ENCODE data around the gene L3MBTL4. TPM values are rescaled to one million over a fixed set of nuclear protein-coding genes. Genes with fewer than 3 reads are reported as not detected.
A peak's percentile ranks its signal among the peaks of the same experiment; 100 is the strongest.

Gene L3MBTL4
- total RNA-seq, 6 donors from 2014 or later = 13.2 to 29.1 (median 14.8) TPM

DNA sequence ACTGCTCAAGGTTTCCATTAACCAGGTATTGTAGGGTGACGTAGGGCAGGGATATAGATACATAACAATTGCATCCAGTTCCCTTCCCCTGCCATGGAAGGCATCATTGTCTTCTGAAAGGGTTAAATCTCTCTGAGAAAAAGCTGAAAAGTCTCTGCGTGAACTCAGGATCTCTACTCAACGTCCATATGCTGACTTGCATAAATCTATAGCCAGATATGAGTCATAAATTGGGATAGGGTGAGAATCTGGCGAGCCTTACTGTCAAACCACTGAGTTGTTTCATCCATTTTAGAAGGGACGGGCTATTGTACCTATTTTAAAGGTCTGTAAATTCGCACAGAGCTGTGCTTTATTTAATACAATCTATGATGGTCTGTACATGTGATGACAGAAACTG lies 258.3 kb downstream of the L3MBTL4 start:
- no peak for TF ChIP-seq POLR2A (IDR thresholded peaks at IDR 0.05)
- TF ChIP-seq, protein P1, sequence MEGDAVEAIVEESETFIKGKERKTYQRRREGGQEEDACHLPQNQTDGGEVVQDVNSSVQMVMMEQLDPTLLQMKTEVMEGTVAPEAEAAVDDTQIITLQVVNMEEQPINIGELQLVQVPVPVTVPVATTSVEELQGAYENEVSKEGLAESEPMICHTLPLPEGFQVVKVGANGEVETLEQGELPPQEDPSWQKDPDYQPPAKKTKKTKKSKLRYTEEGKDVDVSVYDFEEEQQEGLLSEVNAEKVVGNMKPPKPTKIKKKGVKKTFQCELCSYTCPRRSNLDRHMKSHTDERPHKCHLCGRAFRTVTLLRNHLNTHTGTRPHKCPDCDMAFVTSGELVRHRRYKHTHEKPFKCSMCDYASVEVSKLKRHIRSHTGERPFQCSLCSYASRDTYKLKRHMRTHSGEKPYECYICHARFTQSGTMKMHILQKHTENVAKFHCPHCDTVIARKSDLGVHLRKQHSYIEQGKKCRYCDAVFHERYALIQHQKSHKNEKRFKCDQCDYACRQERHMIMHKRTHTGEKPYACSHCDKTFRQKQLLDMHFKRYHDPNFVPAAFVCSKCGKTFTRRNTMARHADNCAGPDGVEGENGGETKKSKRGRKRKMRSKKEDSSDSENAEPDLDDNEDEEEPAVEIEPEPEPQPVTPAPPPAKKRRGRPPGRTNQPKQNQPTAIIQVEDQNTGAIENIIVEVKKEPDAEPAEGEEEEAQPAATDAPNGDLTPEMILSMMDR (IDR thresholded peaks at IDR 0.05) = no peak
- WGBS, 2 donors = 81 to 88% methylated on average over 6 of the region's 6 CpGs

DNA sequence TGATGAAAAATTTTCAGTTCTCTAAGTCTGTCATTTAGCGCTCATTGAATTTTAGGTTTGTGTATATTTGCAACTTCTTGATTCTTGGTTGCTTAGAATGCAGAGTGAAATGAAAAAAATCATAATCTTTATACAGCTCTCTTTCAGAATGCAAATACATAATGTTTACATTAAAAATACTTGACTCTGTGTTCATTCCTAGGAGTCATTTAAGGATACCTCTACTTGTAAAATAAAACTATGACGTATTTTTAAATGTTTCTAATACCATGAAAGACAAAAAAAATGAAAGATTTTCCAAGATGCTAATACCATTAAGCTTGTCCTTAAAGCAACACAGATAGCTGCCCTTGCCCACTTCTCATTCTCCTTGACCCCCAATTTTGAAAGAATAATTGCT lies 259.0 kb downstream of the L3MBTL4 start:
- 81% methylated on average over 2 of the region's 2 CpGs for WGBS, 2 donors
- TF ChIP-seq EP300 (IDR thresholded peaks at IDR 0.05) (no peak), POLR2AphosphoS5 (IDR thresholded peaks at IDR 0.05) (no peak), POLR2A (IDR thresholded peaks at IDR 0.05) (no peak)
- TF ChIP-seq, protein P1 (IDR thresholded peaks at IDR 0.05) = no peak
- H3K4me3 ChIP-seq = no peak overlapping the region
- ATAC-seq (ENCODE audit: low FRiP score in 2 of 2) (no peak), DNase-seq (no peak)
- H3K36me3 ChIP-seq = peaks cover 0 to 2% (median 0%) of the 10 kb centered on the region in 4 donors
- no peaks in the 10 kb centered on the region for H3K4me1 ChIP-seq
- no peak overlapping the region for H3K27ac ChIP-seq
- H3K9me3 ChIP-seq = no peaks in the 10 kb centered on the region
- no peaks in the 10 kb centered on the region for H3K27me3 ChIP-seq

More for the DNA sequence above, 258.3 kb downstream of the L3MBTL4 start:
- Histone ChIP-seq H3K9me3 (no peaks in the 10 kb centered on the region), H3K27ac (no peak overlapping the region), H3K4me3 (no peak overlapping the region), H3K27me3 (no peaks in the 10 kb centered on the region), H3K36me3 (peaks cover 0 to 2% (median 0%) of the 10 kb centered on the region in 4 donors), H3K4me1 (no peaks in the 10 kb centered on the region)
- DNase-seq = no peak
- no peak for ATAC-seq (ENCODE audit: low FRiP score in 2 of 2)

DNA sequence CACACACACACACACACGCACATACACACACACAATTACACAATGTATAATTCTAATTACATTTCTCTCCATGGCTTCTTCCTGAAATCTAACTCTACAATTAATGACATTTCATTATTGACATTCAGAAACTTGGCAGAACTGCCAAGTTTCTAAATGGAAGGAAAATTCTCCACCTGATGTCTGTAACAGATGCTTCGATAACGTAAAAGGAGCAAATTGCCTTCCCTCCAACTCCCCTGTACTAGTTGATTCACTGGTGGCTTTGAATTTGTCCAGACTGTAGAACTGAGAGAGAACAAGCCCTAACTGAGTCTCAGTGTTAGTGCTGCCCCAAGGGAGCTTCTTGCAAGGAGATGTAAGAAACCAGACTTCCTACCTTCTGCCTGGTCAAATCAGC lies 264.3 kb downstream of the L3MBTL4 start:
- DNase-seq (no peak), ATAC-seq (ENCODE audit: low FRiP score in 2 of 2) (no peak)
- Histone ChIP-seq H3K4me1 (no peaks in the 10 kb centered on the region), H3K9me3 (no peaks in the 10 kb centered on the region), H3K4me3 (no peak overlapping the region), H3K36me3 (no peaks in the 10 kb centered on the region), H3K27me3 (no peaks in the 10 kb centered on the region), H3K27ac (no peak overlapping the region)
- no peak for TF ChIP-seq EP300 (IDR thresholded peaks at IDR 0.05)
- TF ChIP-seq, protein P1 (IDR thresholded peaks at IDR 0.05) = no peak
- no peak for TF ChIP-seq POLR2AphosphoS5 (IDR thresholded peaks at IDR 0.05)
- no peak for TF ChIP-seq POLR2A (IDR thresholded peaks at IDR 0.05)
- 91 to 95% methylated on average over 3 of the region's 3 CpGs for WGBS, 2 donors

DNA sequence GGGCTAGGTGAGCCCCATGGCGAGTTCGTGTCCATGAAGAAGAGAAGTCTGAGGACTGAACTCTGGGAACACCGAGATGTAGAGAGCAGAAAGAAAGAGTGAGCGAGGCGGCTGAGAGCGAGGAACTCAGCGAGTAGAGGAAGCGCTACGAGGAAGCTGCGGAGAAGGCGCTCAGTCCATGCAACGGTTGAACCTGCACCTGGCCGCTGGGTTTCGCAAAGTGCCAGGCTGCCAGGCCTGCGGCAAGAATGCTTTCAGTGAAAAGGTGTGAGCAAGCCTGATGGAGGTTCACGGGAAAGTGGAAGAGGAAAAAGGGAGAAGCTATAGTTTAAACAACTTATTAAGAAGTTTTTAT lies 268.4 kb downstream of the L3MBTL4 start:
- 88 to 96% methylated on average over 16 of the region's 16 CpGs for WGBS, 2 donors
- TF ChIP-seq POLR2A (IDR thresholded peaks at IDR 0.05) (no peak), EP300 (IDR thresholded peaks at IDR 0.05) (no peak), POLR2AphosphoS5 (IDR thresholded peaks at IDR 0.05) (no peak)
- TF ChIP-seq, protein P1 (IDR thresholded peaks at IDR 0.05) = no peak
- ATAC-seq (ENCODE audit: low FRiP score in 2 of 2) = peak in 1 of 2 donors; percentile 40
- Histone ChIP-seq H3K4me1 (no peaks in the 10 kb centered on the region), H3K27me3 (no peaks in the 10 kb centered on the region), H3K27ac (no peak overlapping the region), H3K36me3 (no peaks in the 10 kb centered on the region), H3K9me3 (no peaks in the 10 kb centered on the region), H3K4me3 (no peak overlapping the region)
- DNase-seq = no peak

DNA sequence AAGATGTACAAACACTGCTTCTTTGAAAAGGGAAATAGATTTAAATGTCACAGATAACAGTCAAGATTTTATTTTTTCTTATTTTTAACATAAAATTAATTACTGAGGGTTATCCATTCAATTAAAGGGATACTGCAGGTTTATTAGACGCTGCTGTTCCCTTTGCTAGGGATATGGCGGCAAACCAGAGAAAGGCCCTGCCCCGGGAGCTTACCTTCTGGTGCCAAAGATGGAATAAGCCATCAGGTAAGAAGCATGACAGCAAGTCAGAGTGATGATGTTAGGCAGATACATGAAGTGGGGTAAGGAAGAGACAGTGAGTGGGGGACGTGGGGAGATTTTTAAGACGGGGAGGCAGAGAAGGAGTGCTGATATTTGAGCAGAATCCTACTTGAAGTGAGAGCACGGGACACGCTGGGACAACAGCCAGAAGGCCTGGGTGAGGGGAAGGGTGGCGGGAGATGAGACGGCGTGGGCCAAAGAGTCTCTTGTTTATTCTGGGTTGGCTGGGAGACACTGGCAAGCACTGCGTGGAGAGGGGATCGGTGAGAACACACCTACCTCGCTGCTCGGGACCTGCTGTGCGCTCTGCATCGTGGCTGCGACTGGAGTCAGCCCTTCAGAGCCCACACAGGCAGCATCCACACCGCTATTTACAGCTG lies 268.9 kb downstream of the L3MBTL4 start:
- Histone ChIP-seq H3K9me3 (no peaks in the 10 kb centered on the region), H3K4me3 (no peak overlapping the region), H3K36me3 (no peaks in the 10 kb centered on the region), H3K27ac (no peak overlapping the region), H3K4me1 (no peaks in the 10 kb centered on the region), H3K27me3 (no peaks in the 10 kb centered on the region)
- TF ChIP-seq, protein P1 (IDR thresholded peaks at IDR 0.05) = no peak
- no peak for TF ChIP-seq EP300 (IDR thresholded peaks at IDR 0.05)
- no peak for TF ChIP-seq POLR2A (IDR thresholded peaks at IDR 0.05)
- no peak for TF ChIP-seq POLR2AphosphoS5 (IDR thresholded peaks at IDR 0.05)
- 81 to 82% methylated on average over 18 of the region's 18 CpGs for WGBS, 2 donors
- ATAC-seq (ENCODE audit: low FRiP score in 2 of 2) (no peak), DNase-seq (peak in 1 of 2 donors; percentile 42)

All from upper lobe of left lung (tissue), 6 donors.